NCI-H460 (cell line): ENCODE data around the gene CCR9. TPM values are rescaled to one million over a fixed set of nuclear protein-coding genes. Genes with fewer than 3 reads are reported as not detected.

Source experiments
- DNase-seq: peaks from one replicate; pipeline ENCODE4 v3.0.0-alpha.2; 2016; ENCODE audit warnings: low read depth; ENCODE audit errors: extremely low read depth
- total RNA-seq: library from RNA; depleted of rRNA; stranded (reverse); fragments of >200 nt; shearing (Covaris generic); gene quantifications from 2 replicates; pipeline ENCODE4 v1.2.3, GENCODE V29; 2014

CCR9 gene
- total RNA-seq, 1 experiment from 2014 or later = not detected

DNA sequence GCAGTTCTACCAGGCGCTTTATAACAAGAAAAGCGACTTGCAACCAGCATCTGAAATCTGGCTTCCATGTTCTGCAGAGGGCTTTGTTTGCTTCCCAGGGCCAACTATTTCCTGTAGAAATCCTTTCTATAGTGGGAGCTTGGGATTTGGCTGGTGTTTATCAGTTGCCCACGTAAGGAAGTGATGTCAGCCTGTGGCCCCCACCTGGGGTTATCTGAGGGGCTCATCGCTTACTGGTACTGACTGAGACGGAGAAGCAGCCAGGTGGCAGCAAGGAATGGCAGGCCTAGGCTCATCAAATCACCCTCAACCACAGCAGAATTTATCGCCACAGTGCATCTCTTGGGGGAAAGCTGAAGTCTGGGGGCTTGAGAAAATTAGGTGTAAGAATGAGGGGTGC lies 14.6 kb upstream of the CCR9 start:
- DNase-seq = no peak

DNA sequence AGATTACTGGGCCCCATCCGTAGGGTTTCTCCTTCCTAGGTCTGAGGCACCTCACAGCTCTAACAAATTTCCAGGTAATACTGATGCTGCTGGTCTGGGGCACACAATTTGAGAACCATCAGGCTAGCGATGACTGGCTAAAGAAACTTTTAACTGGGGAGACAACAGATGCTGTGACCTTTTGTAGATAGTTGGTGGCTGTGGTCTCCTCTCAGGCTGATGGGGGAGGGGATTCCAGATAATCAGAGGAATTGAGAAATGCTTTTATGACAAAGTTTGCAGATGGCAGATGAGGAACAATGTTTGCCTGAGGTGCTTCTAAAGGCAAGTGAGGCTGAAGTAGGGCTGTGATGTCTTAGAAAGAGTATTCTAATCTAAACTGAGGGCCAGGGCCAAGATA lies 13.8 kb upstream of the CCR9 start:
- DNase-seq = no peak

DNA sequence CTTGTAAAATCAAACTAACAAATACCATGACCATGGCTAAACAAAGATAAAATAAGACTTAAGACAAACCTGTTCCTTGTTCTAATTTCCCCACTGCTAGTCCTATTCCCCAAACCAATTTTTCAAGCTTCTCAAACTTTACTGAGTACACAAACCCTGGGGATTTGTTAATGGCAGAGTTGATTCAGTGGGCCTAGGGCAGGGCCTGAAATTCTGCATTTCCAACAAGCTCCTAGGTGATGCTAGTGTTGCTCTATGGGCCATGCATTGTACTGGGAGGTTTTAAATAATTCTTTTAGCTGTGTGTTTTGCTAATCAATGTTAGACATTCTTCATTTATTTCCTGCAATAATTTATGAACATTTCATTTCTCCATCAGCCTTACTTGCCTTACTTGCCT lies 13.3 kb upstream of the CCR9 start:
- DNase-seq = no peak

DNA sequence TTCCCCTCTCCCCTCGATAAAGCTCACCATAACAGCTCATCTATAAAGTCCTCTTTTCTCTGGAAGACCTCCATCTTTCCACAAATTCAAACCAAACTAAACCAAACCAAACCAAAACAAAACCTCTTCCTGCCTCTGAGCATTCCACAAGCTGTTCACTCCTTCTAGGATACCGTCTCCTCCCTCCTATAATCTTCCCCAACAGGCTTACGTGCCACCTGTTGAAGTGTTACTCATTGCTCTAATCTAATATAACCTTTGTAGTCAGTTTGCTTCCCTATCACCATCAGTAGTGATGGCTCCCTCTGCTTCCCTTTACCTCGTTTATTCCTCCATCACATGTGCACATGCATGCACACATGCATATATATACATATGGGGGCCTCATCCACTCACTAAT lies 12.7 kb upstream of the CCR9 start:
- DNase-seq = no peak

DNA sequence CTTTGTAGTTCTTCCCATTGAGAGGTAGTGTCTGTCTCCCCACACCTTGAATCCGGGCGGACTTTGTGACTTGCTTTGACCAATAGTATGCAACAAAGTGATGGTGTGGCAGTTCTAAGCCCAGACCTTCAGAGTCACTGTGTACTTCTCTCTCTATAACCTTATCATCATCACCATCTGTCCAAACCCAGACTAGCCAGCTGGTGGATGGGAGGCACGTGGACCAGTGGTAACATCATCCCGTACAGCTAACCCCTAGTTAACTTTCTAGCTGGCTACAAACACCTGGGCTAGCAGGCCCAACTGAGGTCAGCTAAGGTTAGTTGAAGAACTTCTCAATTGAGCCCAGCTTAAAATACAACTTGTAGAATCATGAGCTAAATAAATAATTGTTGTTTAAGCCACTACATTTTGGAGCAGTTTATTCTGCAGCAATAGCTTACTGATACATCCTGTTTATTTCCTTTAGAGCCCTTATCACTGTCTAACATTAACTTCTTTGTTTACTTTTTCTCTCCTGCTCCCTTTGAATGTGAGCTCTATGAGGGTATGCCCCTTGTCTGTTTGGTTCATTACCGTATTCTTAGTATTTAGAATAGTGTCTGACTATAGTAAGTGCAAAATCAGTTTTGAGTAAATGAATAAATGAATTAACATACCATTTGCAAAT lies 11.5 kb upstream of the CCR9 start:
- DNase-seq = no peak

DNA sequence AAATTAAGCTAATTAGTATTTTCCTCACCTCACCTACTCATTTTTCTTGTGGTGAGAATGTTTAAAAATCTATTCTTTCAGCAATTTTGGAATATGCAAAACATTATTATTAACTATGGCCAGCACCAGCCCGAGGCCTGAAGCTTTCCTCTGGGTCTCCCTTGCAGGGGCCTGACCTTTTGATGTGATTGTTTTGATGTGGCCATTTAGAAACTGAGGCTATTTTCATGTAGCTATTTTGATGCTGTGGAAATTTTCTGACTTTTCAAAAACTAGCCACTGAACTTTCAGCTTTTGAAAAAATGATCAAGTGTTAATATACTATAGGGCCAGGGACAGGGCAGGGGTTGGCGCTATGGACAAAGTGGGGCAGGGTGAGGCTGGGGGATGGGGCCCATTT lies 8.2 kb upstream of the CCR9 start:
- no peak for DNase-seq

DNA sequence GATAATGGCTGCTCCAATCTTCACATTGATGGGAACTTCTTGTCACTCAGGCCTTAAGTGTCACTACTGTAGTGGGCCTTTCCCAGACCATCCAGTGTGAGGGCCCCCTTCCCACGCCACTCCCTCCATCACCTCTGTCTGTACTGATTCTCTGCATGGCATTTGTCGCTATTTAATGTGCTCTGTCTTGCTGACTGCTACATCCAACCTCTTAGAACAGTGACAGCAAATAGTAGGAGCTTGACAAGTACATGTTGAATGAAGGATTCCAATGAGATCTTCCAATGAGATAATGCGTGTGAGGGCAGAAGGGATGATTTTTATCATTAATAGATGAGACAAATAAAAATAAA lies 5.6 kb upstream of the CCR9 start:
- DNase-seq = no peak

DNA sequence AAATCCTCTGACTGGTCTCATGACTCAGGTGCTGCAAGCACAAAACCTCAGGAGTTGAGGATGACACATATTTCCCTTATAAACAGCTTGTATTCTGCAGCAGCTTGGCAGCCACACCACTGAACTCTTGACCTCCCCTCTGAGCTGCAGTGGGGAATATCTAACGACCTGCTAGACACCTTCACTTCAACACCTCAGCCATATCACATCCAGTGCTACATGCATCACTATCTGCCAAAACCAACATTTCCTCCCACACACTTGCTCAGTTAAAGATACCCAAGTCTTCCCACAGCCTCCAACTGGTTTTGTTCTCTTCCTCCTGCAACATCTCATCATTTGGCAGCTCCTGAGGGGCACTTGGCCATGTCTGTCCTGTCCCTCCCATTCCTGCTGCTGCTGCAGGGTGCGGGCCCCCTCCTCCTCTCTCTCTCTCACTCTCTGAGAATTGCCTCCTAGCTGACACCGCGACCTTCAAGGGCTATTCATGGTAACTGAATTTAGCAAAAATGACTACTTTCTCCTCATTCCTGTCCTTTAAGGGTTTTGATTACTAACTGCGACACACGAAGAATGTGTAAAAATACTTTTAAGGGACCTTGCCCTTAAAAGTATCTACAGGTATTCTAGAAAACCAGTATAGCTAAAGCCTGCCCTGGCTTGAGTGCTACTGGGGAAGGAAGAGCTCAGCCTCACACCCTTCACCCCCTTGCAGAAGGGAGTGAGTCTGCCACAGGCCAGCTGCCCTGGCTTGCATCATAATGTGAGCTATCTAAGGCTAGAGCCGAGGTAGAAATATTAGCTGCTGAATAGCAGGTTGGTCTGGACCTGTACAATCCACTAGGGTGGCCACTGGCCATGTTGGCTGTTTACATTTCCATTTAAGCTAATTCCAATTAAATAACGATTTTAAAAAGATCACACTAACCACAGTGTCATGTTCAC lies 5.0 kb upstream of the CCR9 start:
- DNase-seq = no peak

DNA sequence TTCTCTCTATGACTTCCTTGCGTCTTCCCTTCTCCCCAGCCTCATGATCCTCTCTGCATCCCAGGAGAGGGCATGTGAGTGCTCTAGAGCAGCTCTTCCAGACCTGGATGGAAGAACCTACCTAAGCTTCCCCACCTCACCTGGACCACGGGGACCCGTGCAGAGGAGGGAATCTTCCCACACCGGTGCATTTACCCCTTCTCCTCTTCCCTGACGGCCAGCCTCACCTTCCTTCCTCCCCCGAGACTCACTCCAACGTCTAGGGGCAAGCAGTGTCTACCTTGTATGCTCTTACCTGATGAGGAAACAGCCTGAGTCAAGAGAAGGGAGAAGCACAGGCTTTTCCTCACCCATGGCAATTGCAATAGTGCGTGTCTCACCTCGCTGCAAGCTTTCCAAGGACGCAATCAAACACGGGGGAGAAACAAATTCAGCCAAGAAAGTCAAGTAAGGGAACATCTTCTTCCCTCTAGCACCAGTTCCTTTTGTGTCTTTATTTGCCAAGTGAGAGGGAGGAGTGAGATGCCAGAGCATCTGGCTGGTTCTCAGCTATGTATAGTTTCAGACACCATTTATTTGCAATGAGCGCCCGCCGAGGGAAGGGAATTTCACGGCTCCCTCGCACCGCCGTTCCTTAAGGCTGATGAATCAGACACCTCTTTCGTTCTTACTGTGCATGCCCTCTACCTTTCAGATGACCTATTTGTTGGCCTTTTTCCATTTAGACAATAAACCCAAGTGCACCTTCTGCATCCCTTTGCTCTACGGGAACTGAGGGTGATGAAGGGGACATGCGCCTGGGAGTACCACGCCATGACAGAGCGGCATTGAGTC lies 1.8 kb upstream of the CCR9 start:
- DNase-seq = no peak

DNA sequence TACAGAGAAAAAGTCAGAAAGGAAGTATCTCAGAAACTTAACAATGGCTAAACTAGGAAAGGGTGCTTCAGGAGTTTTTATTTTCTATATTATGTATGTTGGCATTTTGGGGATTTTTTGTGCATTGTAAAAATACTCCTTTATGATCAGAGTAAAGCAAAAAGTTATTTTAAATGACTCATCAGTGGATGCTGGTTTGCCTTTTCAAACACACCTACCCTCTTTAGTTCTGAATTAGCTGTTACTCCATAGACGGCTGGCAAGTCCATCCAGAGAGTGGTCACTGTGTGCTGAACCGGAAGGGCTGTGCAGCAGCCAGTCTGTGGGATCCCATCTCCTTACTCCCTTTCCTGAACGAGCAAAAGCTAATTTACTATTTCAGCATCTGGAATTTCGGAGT lies 942 bp downstream of the CCR9 start:
- DNase-seq = no peak

DNA sequence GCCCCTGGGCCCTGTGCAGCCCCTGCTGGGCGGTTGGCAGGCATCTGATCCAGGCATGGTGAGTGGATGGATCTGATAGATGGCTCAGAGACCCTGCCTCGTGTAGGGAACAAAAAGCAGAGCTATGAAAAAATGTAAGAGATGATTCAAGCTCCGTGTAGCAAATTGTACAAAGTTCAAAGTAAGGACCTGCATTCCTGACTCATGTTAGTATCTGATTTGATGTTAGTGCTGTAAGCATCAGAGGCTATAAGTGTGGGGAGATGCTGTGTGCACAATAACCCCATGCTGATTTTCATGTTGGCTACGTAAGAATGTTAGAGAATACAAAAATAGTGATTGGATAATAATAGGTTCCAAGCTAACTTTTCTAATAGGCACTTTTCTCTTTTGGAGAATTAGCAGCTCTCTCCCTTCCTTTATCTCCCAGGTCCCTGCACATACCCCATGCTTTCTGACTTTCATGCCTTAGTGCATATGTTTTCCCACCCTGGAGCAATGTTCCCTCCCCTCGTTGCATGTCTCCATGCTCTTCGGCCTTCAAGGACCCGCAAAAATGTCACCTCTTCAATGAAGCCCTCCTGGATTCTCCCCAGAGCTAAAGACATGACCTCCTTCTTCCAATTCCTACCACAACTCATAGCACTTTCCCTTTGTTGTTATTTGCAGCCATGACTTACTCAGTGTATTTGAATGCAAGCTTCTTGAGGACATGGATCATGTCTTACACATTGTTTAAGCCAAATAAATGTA lies 1.6 kb downstream of the CCR9 start:
- DNase-seq = no peak

DNA sequence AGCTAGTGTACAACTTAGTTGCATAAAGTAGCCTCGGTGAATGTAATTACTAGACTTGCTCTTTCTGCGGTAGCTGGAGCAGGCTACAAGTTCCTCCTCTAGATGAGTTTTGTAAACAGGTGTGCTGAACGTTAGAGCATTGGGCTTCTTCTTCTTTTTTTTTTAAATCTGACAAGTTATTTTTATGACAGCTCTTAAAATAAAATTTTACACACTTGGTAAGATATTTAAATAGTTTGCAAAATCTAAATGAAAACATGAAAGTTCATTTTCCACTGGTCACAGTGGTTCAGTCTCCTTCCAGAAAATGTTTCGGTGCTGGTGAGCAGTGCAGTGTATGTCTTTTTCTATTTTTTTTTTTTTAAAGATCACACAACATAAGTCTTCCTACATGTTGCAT lies 3.0 kb downstream of the CCR9 start:
- no peak for DNase-seq

DNA sequence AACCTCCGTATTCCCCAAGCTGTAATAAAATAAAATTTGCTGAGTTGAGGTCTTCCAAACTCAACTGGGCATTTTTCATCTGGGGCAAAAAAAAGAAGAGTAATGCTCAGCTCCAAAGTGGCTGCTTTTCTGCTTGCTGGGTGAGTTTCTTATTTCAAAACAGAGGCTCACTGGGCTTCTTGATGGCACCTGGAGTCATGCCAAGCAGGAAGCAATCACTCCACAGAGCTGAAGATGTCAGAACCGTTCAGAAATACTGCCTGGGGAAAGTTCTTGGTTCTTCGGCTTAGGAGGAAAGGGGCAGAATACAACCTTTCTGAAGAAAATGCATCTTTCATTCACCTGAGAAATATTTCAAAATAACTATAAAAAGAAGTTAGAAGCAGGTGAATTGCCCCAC lies 4.1 kb downstream of the CCR9 start:
- DNase-seq = no peak

DNA sequence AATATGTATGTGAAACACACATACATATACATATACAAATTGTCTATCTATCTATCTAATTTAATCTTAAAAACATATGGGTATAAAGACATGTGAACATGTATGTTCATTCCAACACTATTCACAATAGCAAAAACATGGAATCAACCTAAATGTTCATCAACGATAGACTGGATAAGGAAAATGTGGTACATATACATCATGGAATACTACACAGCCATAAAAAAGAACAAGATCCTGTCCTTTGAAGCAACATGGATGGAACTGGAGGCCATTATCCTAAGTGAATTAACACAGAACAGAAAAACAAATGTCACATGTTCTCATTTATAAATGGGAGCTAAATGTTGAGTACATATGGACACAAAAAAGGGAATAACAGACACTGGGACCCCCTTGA lies 5.8 kb downstream of the CCR9 start:
- DNase-seq = no peak

DNA sequence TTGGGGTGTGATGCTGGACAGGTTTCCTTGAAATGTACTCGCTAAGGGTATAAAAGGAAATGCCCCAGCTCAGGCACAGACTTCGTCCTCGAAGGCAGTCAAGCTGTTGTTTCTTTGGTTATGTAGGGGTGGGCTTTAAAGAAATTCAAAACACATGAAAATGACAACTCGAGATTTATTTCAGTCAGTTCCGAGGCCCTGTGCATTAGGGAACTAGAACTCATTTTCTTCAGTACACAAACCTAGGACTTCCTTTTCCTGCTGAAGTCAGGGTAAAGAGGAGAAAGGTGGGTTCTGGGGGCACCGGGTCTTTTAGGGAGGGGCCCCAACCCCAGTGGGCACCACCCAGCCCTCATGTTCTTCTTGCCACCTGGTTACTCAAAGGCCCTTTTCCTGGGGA lies 7.7 kb downstream of the CCR9 start:
- DNase-seq = no peak

DNA sequence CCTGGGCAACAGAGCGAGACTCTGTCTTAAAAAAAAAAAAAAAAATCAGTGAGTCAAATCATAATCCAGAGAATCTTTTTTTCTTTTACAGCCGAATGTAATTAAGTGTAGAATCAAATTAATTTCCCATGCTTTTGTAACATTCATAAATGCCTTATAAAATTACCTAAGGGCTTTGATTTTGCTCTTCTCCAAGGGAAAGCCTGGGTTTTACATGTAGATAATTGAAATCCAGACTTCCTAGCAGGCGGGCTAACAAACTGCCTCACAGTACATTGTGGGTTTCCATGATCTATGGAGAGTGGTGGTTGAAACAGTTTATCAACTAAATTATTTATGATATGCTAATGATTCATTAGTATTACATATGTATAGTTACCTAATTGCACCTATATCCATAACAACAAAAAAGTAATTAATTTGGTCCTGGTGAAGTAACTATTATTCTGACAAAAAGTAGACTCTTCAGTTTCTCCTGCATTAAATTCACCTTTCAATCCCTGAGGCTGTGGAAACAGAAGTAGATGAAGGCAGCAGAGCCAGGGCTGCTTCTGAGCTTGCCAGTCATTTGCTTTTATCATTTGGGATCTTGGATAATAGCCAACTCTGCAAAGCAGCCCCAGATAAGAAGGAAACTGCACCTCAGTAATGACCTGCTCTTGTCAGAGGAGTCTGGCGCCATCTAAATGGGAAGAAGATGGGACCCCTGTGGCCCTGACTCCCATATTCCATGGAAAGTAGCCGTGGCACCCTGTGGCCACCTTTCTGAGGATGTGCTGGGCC lies 9.5 kb downstream of the CCR9 start:
- DNase-seq = no peak

DNA sequence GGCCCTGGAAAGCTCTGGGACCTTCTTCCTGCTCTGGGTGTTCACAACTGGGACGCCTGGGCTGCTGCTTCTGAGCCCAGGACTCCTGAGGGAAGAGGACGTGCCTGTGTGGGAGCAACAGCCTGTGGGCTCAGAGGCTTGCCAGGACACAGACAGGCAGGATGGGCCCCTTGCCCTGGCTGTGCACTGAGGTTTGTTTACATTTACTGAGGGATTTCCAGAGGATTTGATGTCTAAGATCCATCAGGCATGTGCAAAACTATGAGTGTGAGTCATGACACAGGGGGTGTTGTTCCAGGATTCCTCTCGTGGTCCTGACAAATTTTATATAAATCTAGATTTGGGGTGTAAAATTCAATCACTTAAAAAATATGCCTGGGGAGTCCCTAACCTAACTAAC lies 10.6 kb downstream of the CCR9 start:
- no peak for DNase-seq

DNA sequence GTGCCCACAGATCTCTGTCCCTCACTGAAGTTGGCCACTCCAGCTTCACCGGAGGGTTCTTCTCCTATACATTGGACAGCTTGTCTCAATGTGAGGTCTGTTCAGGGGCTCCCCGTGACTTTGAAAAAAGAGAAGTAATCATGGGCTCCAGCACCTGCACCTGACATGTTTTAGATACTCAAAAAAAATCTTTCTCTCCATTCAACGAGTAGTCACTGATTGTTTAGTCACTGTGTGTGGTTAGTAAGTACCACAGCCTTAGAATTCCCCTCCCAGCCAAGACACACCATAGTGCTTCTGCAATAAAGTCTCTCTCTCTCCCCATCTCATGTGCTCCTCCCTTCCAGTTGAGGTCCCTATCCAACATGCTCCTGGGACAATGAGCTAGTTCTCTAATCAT lies 18.6 kb downstream of the CCR9 start:
- DNase-seq = no peak

DNA sequence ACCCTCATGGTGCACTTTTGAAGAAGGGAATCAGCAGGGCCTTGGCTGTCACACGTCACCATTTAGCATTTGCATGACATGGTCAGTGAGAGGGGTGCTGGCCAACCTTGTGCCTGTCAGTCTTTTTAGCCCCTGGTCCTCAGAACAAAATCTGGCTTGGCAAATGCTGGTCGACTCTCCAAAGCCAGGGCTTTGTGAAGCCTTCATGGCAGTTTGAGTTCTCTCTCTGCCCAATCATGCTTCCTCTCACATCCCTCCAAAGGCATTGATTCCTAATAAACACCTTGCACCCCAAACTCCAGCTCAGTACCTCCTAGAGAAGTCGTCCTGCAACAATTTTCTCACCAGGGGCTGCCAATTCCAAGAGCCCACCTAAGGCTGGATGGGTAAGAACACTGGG lies 19.4 kb downstream of the CCR9 start:
- DNase-seq = no peak
